SK-N-SH (cell line): ENCODE measurements around the gene TMEM269. TPM values are rescaled to one million over a fixed set of nuclear protein-coding genes. Genes with fewer than 3 reads are reported as not detected.

ENCODE experiments used
- CTCF ChIA-PET: fragments of 300-600, 350-600 bp; formaldehyde crosslinking; extraction: SDS; loops from one replicate; lab custom pipeline; 2021; lab: Yijun Ruan, JAX
- POLR2A ChIA-PET: fragments of 350-600 bp; sonication (Branson Sonifier 250); formaldehyde crosslinking; extraction: SDS; loops from one replicate; lab custom pipeline; 2020; ENCODE audit warnings: antibody characterized with exemption, inconsistent platforms; lab: Yijun Ruan, JAX
- DNase-seq: peaks from one replicate; pipeline ENCODE4 v3.0.0; 2012
- H2AFZ ChIP-seq: fragments of 200-600 bp; sonication (generic); 2 replicates; pipeline ENCODE4 v1.8.1; 2016; ENCODE audit warnings: antibody characterized with exemption, mild to moderate bottlenecking, low read depth
- H3F3A ChIP-seq: fragments of 200-600 bp; sonication (generic); replicated peaks from 2 replicates; pipeline ENCODE3; 2016; ENCODE audit warnings: antibody characterized with exemption, mild to moderate bottlenecking; ENCODE audit not compliant: insufficient read depth
- H3K27ac ChIP-seq, 2 experiments: fragments of 200-500 bp in 1 of 2; fragments of 200-600 bp in 1 of 2; sonication (Bioruptor generic) in 1 of 2; sonication (generic), shearing (Covaris generic) in 1 of 2; 2 replicates each; pipeline versions ENCODE4 v1.5.1 to v1.6.1; 2014 to 2016; ENCODE audit warnings: low read depth in 2 of 2, inconsistent platforms in 1 of 2, low read length in 1 of 2, mild to moderate bottlenecking in 1 of 2, mixed read lengths in 1 of 2
- H3K27me3 ChIP-seq: fragments of 200-600 bp; sonication (generic), shearing (Covaris generic); 2 replicates; pipeline ENCODE4 v1.6.1; 2016; ENCODE audit warnings: mixed run types; ENCODE audit not compliant: insufficient read depth
- H3K36me3 ChIP-seq, 2 experiments: fragments of 200-500 bp in 1 of 2; fragments of 200-600 bp in 1 of 2; sonication (Bioruptor generic) in 1 of 2; sonication (generic) in 1 of 2; replicated peaks in 1 of 2; 2 replicates each; pipeline versions ENCODE3 to v1.5.1; 2014 to 2016; ENCODE audit warnings: low read length in 1 of 2, mild to moderate bottlenecking in 1 of 2; ENCODE audit not compliant: insufficient read depth in 2 of 2, control insufficient read depth in 1 of 2
- H3K4me1 ChIP-seq, 2 experiments: fragments of 200-500 bp in 1 of 2; fragments of 200-600 bp in 1 of 2; sonication (Bioruptor generic) in 1 of 2; sonication (generic), shearing (Covaris generic) in 1 of 2; 2 replicates each; pipeline versions ENCODE4 v1.5.1 to v1.6.1; 2014 to 2016; ENCODE audit warnings: low read depth in 1 of 2, low read length in 1 of 2, mixed run types in 1 of 2; ENCODE audit not compliant: insufficient read depth in 2 of 2, control insufficient read depth in 1 of 2
- H3K4me2 ChIP-seq: fragments of 200-600 bp; sonication (generic), shearing (Covaris generic); 2 replicates; pipeline ENCODE4 v1.6.1; 2017; ENCODE audit warnings: mixed run types
- H3K4me3 ChIP-seq, 2 experiments: fragments of 200-500 bp in 1 of 2; fragments of 200-600 bp in 1 of 2; sonication (Bioruptor generic) in 1 of 2; sonication (generic), shearing (Covaris generic) in 1 of 2; 2 replicates each; pipeline versions ENCODE4 v1.5.1 to v1.8.1; 2014 to 2016; ENCODE audit warnings: low read depth in 2 of 2, inconsistent platforms in 1 of 2, low read length in 1 of 2, mild to moderate bottlenecking in 1 of 2, mixed read lengths in 1 of 2, moderate library complexity in 1 of 2
- H3K79me2 ChIP-seq: fragments of 200-600 bp; sonication (generic); 2 replicates; pipeline ENCODE4 v1.8.1; 2017; ENCODE audit warnings: mild to moderate bottlenecking; ENCODE audit not compliant: insufficient read depth
- H3K9ac ChIP-seq: fragments of 200-600 bp; sonication (generic); 2 replicates; pipeline ENCODE4 v1.6.1; 2017; ENCODE audit warnings: mixed run types
- H3K9me2 ChIP-seq: fragments of 200-600 bp; sonication (generic); 2 replicates; pipeline ENCODE4 v1.6.1; 2017; ENCODE audit warnings: mixed run types
- H3K9me3 ChIP-seq: fragments of 200-600 bp; sonication (generic); 2 replicates; pipeline ENCODE4 v1.6.1; 2017; ENCODE audit warnings: mixed run types, mild to moderate bottlenecking, moderate library complexity
- H4K20me1 ChIP-seq: fragments of 200-600 bp; sonication (generic); 2 replicates; pipeline ENCODE4 v1.6.1; 2017; ENCODE audit warnings: mild to moderate bottlenecking, mixed run types; ENCODE audit not compliant: insufficient read depth
- ELF1 ChIP-seq: IDR thresholded peaks from 2 replicates; pipeline ENCODE4 v1.4.0; 2012
- EZH2phosphoT487 ChIP-seq: fragments of 200-600 bp; sonication (generic); IDR thresholded peaks from 2 replicates; pipeline ENCODE4 v1.6.1; 2017; ENCODE audit warnings: low read depth, mixed run types, mild to moderate bottlenecking, antibody characterized with exemption, moderate library complexity, borderline replicate concordance
- FOSL2 ChIP-seq: IDR thresholded peaks from 2 replicates; pipeline ENCODE4 v1.4.0; 2012; ENCODE audit warnings: low read depth, mild to moderate bottlenecking, moderate library complexity, borderline replicate concordance
- GATA2 ChIP-seq: sonication (generic); formaldehyde crosslinking; IDR thresholded peaks from 2 replicates; pipeline ENCODE4 v1.5.0; 2020; ENCODE audit warnings: mild to moderate bottlenecking, missing genetic modification reagents
- JUND ChIP-seq: IDR thresholded peaks from 2 replicates; pipeline ENCODE4 v1.4.0; 2012
- MEF2A ChIP-seq: IDR thresholded peaks from 2 replicates; pipeline ENCODE4 v1.4.0; 2012; ENCODE audit warnings: low read depth, borderline replicate concordance
- MXI1 ChIP-seq: IDR thresholded peaks from 2 replicates; pipeline ENCODE4 v1.6.1; 2012; ENCODE audit warnings: mild to moderate bottlenecking, low read depth, low read length, improper control_type of control experiment
- NFIC ChIP-seq: IDR thresholded peaks from 2 replicates; pipeline ENCODE4 v1.4.0; 2012; ENCODE audit warnings: borderline replicate concordance
- NRF1 ChIP-seq: IDR thresholded peaks from 2 replicates; pipeline ENCODE4 v1.6.1; 2012; ENCODE audit warnings: low read depth, mild to moderate bottlenecking, low read length
- RAD21 ChIP-seq: IDR thresholded peaks from 2 replicates; pipeline ENCODE4 v1.6.1; 2012; ENCODE audit warnings: mild to moderate bottlenecking, low read length
- REST ChIP-seq: IDR thresholded peaks from 2 replicates; pipeline ENCODE4 v1.6.1; 2012; ENCODE audit warnings: mild to moderate bottlenecking, low read depth, low read length, moderate library complexity
- RFX5 ChIP-seq: IDR thresholded peaks from 2 replicates; pipeline ENCODE4 v1.6.1; 2012; ENCODE audit warnings: mild to moderate bottlenecking, improper control_type of control experiment, low read length
- RXRA ChIP-seq: IDR thresholded peaks from 2 replicates; pipeline ENCODE4 v1.4.0; 2012; ENCODE audit warnings: low read depth, mild to moderate bottlenecking, borderline replicate concordance
- SIN3A ChIP-seq: IDR thresholded peaks from 2 replicates; pipeline ENCODE4 v1.6.1; 2012; ENCODE audit warnings: low read depth, mild to moderate bottlenecking, low read length, moderate library complexity, borderline replicate concordance
- TCF12 ChIP-seq: IDR thresholded peaks from 2 replicates; pipeline ENCODE4 v1.4.0; 2012
- TEAD4 ChIP-seq: IDR thresholded peaks from 2 replicates; pipeline ENCODE4 v1.4.0; 2012; ENCODE audit warnings: mild to moderate bottlenecking, borderline replicate concordance; ENCODE audit not compliant: insufficient read depth
- USF2 ChIP-seq: fragments of 150-350 bp; IDR thresholded peaks from 2 replicates; pipeline ENCODE4 v1.6.1; 2017; ENCODE audit warnings: antibody characterized with exemption, low read length, low read depth, borderline replicate concordance
- WGBS: methylation state at CpG from one replicate; pipeline ENCODE4 v1.1.6; 2017; ENCODE audit warnings: low lambda C conversion rate; 5-methylcytosine and 5-hydroxymethylcytosine counted together
- polyA plus RNA-seq, 3 experiments: library from polyadenylated mRNA; depleted of rRNA; stranded (reverse); fragments of >200 nt; gene quantifications; 2 replicates each; pipeline ENCODE4 v1.2.3, GENCODE V29; 2012

TMEM269 gene
- polyA plus RNA-seq, 1 of the 3 experiments (the other 2 are of a cell fraction) = 0.05 TPM

- DNase-seq = no peak
- peaks cover 53 to 64% of the 10 kb centered on the region in 2 experiments for H3K36me3 ChIP-seq
- no peak overlapping the region for H3K4me2 ChIP-seq
- H3F3A ChIP-seq = no peaks in the 10 kb centered on the region
- 92% methylated on average over 9 of the region's 9 CpGs for WGBS
- TF ChIP-seq GATA2 (CRISPR knock-in tag) = no peak
- no peak for TF ChIP-seq JUND
- no peak for TF ChIP-seq TCF12
- no peak for TF ChIP-seq RAD21
- TF ChIP-seq MXI1 = no peak
- TF ChIP-seq NFIC = no peak
- TF ChIP-seq USF2 = no peak
- no peak for TF ChIP-seq FOSL2
- no peak for TF ChIP-seq SIN3A
- no peak for TF ChIP-seq MEF2A
- TF ChIP-seq EZH2phosphoT487 = no peak
- no peak for TF ChIP-seq TEAD4
- no peak for TF ChIP-seq ELF1
- TF ChIP-seq REST = no peak
- no peak for TF ChIP-seq RXRA
- TF ChIP-seq RFX5 = no peak
- TF ChIP-seq NRF1 = no peak
- H3K79me2 ChIP-seq = peaks cover 22% of the 10 kb centered on the region
- CTCF ChIA-PET = interaction anchor here (0.8 to 2.9 kb wide), 8 partner anchors 10 to 611 kb away, joined by 3 to 17 read pairs (median 7); no protein-coding TSS in a partner anchor
- no peak overlapping the region for H2AFZ ChIP-seq
- no peaks in the 10 kb centered on the region; a peak in 1 of 4 replicates for H3K4me1 ChIP-seq
- H3K9ac ChIP-seq = no peak overlapping the region
- no peaks in the 10 kb centered on the region for H3K9me2 ChIP-seq
- POLR2A ChIA-PET = no interaction called here
- H3K27me3 ChIP-seq = no peaks in the 10 kb centered on the region
- peaks cover 6% of the 10 kb centered on the region; the same call in 1 of the 2 replicates for H4K20me1 ChIP-seq
- no peak overlapping the region for H3K4me3 ChIP-seq
- no peak overlapping the region for H3K27ac ChIP-seq
- H3K9me3 ChIP-seq = no peaks in the 10 kb centered on the region
These were observed 25.7 kb upstream of the TMEM269 start for GRCh38 chr1:42759114-42759513.
